Neural progenitor cell (in vitro differentiated cells): Measurements from ENCODE around the gene MYLK.

ENCODE experiments used
- CTCF ChIP-seq: fragments of 200-600 bp; sonication (generic); IDR thresholded peaks from 2 replicates; pipeline ENCODE4 v1.5.1; 2017; ENCODE audit warnings: antibody characterized with exemption, mild to moderate bottlenecking
- EZH2phosphoT487 ChIP-seq: fragments of 200-600 bp; sonication (generic); IDR thresholded peaks from 2 replicates; pipeline ENCODE4 v1.6.1; 2017; ENCODE audit warnings: antibody characterized with exemption

DNA sequence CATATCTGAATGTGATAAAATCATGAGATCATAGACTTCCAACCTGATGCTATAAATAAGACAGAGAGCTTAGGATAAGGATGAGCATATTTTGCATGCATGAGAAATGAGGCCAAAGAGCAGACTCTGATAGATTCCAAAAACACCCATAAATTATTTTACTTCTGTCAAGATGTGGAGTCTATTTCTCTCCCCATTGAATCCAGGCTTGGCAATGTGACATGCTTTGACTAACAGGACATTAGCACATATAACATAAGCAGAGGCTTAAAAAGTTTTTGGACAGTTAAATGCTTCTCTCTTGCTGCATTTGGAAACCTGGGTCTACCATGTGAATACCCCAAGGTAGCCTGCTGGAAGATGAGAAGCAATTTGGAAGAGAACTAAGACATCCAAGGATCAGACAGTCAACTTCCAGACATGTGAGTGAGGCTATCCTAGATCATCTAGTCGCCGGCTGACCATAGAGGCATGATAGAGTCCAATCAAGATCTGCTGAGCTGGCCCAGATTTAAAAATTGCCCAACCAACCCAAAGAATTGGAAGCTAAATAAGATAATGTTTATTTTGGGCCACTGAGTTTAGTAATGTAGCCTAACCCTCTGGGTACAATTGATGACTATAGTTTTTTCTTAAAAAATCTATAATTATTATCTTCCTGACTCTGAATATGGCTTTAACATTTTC lies 30.3 kb downstream of the MYLK start:
- TF ChIP-seq CTCF (no peak), EZH2phosphoT487 (no peak)
